Activated CD8-positive, alpha-beta T cell treated with anti-CD3 and anti-CD28 coated beads, Interleukin-2, amount 10 ng/mL, durations not matched to agents 7 days and 5 days (primary cell): ENCODE data around the gene IQSEC1. TPM values are rescaled to one million over a fixed set of nuclear protein-coding genes. Genes with fewer than 3 reads are reported as not detected.

Experiments
- ATAC-seq: fragments of 150-1000 bp; cut with Tn5 transposase; one replicate; pipeline ENCODE4 v1.10.0; 2021; ENCODE audit warnings: moderate library complexity
- CTCF ChIA-PET: fragments of 350-600 bp; sonication (Branson Sonifier 250); formaldehyde crosslinking; loops from one replicate; lab custom pipeline; 2021; ENCODE audit warnings: antibody characterized with exemption; lab: Charles Lee
- POLR2A ChIA-PET: fragments of 350-600 bp; sonication (Branson Sonifier 250); formaldehyde crosslinking; loops from one replicate; lab custom pipeline; 2021; ENCODE audit warnings: antibody characterized with exemption; lab: Charles Lee
- DNase-seq: peaks from one replicate; pipeline ENCODE4 v3.0.0-alpha.2; 2020
- H3K27ac Mint-ChIP-seq: one replicate; pipeline ENCODE4 v1.8.0; 2021; ENCODE audit warnings: mild to moderate bottlenecking, mixed read lengths
- H3K27me3 Mint-ChIP-seq: one replicate; pipeline ENCODE4 v1.8.0; 2021; ENCODE audit warnings: low read depth, mixed read lengths
- H3K36me3 Mint-ChIP-seq: one replicate; pipeline ENCODE4 v1.8.0; 2021; ENCODE audit warnings: low read depth, mixed read lengths
- H3K4me1 Mint-ChIP-seq: one replicate; pipeline ENCODE4 v1.8.0; 2021; ENCODE audit warnings: low read depth, mixed read lengths
- H3K4me3 Mint-ChIP-seq: one replicate; pipeline ENCODE4 v1.8.0; 2021; ENCODE audit warnings: mild to moderate bottlenecking, mixed read lengths
- H3K9me3 Mint-ChIP-seq: one replicate; pipeline ENCODE4 v1.8.0; 2022; ENCODE audit warnings: mixed read lengths; ENCODE audit not compliant: insufficient read depth
- total RNA-seq, 2 experiments: library from RNA; stranded (reverse); gene quantifications; one replicate each; pipeline ENCODE4 v1.2.3, GENCODE V29; 2021

The IQSEC1 gene
- total RNA-seq, 2 experiments from 2014 or later: 47.8 to 53.8 TPM

DNA sequence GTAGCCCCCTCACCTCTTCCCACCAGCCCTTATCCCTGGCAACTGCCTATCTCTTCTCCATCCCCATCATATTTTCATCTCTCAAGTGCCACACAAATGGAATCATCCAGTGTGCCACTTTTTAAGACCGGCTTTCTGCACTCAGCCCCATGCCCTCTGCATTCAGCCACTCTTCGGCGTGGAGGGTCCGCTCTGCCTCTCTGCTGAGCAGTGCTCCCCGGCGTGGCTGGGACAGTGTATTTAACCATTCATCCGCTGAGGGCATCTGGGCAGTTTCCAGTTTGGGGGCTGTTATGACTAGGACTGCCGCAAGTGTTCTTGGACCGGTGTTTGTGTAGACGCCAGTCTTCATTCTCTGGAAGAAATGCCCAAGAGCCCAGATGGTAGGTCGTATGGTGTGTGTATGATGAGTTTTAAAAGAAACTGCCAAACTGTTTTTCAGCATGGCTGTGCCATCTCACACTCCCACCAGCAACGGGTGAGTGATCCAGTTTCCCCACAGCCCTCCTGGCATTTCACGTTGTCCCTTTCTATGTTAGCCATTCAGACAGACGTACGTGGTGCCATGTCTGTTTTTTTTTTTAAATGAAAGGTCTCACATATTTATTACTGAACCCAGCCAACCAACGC is 20.9 kb downstream of the IQSEC1 start:
- Mint-ChIP-seq H3K27me3 (no peaks in the 10 kb centered on the region), H3K27ac (peak overlapping the region; percentile 4), H3K36me3 (no peaks in the 10 kb centered on the region), H3K4me1 (peaks cover 21% of the 10 kb centered on the region), H3K9me3 (no peaks in the 10 kb centered on the region), H3K4me3 (no peak overlapping the region)
- CTCF ChIA-PET: no interaction called here
- DNase-seq (no peak), ATAC-seq (no peak)
- POLR2A ChIA-PET: no interaction called here

DNA sequence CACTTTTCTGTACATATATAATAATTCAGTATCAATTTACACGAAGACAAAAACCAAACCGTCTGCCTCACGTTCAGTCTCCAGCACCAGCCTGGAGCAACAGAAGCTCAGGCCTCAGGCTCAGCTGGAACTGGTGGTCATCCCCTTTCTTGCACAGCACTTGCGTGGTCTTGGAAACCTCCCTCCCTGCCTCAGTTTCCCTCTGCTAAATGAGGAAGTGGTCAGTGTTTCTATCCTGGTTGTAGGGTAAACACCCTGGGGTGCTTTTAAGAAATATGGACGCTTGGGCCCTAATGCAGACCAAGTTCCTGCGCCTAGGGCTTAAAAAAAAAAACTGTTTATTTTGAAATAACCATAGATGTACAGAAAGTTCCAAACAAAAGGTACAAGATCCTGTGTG is 21.6 kb downstream of the IQSEC1 start:
- H3K36me3 Mint-ChIP-seq: no peaks in the 10 kb centered on the region
- POLR2A ChIA-PET: no interaction called here
- DNase-seq (no peak), ATAC-seq (no peak)
- H3K27me3 Mint-ChIP-seq: no peaks in the 10 kb centered on the region
- H3K4me1 Mint-ChIP-seq: peaks cover 27% of the 10 kb centered on the region
- no peak overlapping the region for H3K27ac Mint-ChIP-seq
- no peak overlapping the region for H3K4me3 Mint-ChIP-seq
- no peaks in the 10 kb centered on the region for H3K9me3 Mint-ChIP-seq
- CTCF ChIA-PET: no interaction called here

DNA sequence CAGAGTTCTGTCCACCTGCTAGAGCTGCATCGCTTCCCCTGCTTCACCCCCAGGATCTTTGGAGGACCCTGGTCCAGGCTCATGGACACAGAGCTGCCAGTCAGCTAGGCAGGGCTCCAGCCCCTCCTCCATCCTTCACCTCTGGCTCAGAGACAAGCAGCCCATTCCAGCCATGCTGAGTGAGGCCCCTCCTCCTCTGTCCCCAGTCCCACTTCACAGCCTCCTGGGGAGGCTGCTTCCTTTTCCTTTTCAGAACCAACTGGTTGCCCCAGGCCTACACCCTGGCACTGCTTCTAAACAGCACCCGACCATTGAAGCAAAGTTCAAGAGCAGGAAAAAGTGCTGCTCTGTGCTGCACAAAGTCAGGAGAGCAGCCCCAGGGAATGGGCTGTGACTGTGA is 22.2 kb downstream of the IQSEC1 start:
- Mint-ChIP-seq H3K9me3 (no peaks in the 10 kb centered on the region), H3K4me1 (peaks cover 32% of the 10 kb centered on the region), H3K27me3 (no peaks in the 10 kb centered on the region), H3K4me3 (no peak overlapping the region), H3K27ac (no peak overlapping the region), H3K36me3 (no peaks in the 10 kb centered on the region)
- POLR2A ChIA-PET: no interaction called here
- CTCF ChIA-PET: interaction anchor here (1.1 to 1.2 kb wide), 2 partner anchors 41 to 61 kb away, joined by 3 read pairs; no protein-coding TSS in a partner anchor
- DNase-seq (no peak), ATAC-seq (no peak)

DNA sequence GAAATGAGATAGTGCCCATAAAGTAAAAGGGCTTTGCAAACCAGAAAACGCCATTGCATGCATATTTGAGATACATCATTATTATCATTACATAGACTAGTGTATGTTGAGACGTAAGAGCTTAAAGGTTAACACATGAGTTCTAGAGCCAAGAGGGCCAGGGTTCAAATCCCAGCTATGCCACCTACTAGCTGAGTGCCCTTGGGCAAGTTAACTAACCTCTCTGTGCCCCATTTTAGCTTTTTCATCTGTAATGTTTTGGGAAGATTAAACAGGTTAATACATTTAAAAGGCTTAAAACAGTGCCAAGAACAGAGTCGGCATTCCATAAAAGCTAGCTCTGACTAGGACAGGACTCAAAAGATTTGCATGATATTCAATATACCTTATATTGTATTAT is 22.8 kb downstream of the IQSEC1 start:
- ATAC-seq: no peak
- peaks cover 36% of the 10 kb centered on the region for H3K4me1 Mint-ChIP-seq
- no peaks in the 10 kb centered on the region for H3K9me3 Mint-ChIP-seq
- no peaks in the 10 kb centered on the region for H3K27me3 Mint-ChIP-seq
- CTCF ChIA-PET: interaction anchor here (0.5 to 1.2 kb wide), 3 partner anchors 21 to 61 kb away, joined by 3 read pairs; no protein-coding TSS in a partner anchor
- peaks cover 5% of the 10 kb centered on the region for H3K36me3 Mint-ChIP-seq
- no peak overlapping the region for H3K4me3 Mint-ChIP-seq
- no peak overlapping the region for H3K27ac Mint-ChIP-seq
- no peak for DNase-seq
- POLR2A ChIA-PET: interaction anchor here (0.6 kb wide), 1 partner anchor 41 kb away, joined by 3 read pairs; no protein-coding TSS in a partner anchor

DNA sequence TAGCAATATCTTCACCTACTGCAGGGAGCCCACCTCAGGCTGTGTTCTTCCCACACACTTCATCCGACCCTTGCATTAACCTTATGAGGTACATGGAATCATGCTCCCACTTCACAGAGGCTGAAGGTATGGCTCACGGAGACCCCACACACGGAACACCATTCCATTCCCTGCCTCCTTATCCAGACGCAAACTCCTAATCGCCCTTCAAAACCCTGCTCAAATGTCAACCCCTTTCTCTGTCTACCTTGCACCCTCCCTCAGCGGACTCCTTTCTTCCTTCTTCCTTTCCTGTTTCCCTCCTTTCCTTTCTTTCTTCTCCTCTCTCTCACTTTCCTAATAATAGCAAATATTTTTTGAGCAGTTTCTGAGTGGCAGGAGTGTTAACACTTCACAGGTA is 23.8 kb downstream of the IQSEC1 start:
- no peak overlapping the region for H3K27ac Mint-ChIP-seq
- ATAC-seq: no peak
- H3K9me3 Mint-ChIP-seq: no peaks in the 10 kb centered on the region
- DNase-seq: no peak
- POLR2A ChIA-PET: no interaction called here
- peaks cover 36% of the 10 kb centered on the region for H3K4me1 Mint-ChIP-seq
- H3K4me3 Mint-ChIP-seq: no peak overlapping the region
- peaks cover 5% of the 10 kb centered on the region for H3K36me3 Mint-ChIP-seq
- CTCF ChIA-PET: no interaction called here
- no peaks in the 10 kb centered on the region for H3K27me3 Mint-ChIP-seq

DNA sequence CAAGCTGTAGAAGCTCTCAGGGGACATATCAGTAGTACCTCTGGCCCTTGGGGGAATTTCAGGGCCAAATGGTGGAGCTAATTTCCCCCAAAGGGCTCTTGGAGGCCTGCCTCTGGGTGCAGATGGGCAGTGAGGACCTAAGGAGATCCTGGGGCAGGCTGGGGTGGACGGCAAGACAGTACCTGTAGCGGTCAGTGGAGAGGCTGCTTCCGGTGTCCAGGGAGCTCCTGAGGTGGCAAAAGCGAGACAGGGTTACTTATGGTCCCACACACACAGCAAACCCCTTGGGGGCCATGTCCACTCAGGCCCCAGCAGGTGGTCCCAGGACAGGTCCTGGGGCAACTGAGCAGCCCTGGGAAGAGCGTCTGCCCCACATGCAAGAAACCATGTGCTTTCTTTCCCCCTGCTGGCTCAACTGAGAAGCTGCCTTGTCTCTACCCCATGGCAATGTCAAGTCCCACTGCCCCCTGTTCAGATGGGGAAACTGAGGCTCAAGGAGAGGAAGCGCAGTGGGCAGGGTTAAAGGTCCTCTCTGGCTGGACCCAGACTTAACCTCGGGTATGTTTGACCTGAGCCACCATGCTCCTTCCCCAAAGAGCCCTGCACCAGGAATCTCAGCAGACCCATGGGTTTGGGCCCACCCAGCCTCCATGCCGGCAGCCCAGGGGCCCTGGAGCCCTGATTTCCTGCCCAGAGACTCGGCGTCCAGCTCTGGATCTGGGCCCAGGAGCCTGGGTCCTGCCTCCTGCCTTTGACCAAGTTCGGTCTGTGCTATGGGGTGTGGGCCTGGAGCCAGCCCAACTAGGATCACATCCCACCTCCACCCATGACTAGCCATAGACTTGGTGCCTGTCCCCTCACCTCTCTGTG is 25.7 kb downstream of the IQSEC1 start:
- H3K27ac Mint-ChIP-seq: no peak overlapping the region
- ChIA-PET POLR2A (interaction anchor here (0.7 kb wide), 1 partner anchor 35 kb away, joined by 3 read pairs; no protein-coding TSS in a partner anchor), CTCF (interaction anchor here (0.8 kb wide), 1 partner anchor 52 kb away, joined by 3 read pairs; no protein-coding TSS in a partner anchor)
- H3K4me3 Mint-ChIP-seq: no peak overlapping the region
- peaks cover 33% of the 10 kb centered on the region for H3K4me1 Mint-ChIP-seq
- DNase-seq: no peak
- peaks cover 5% of the 10 kb centered on the region for H3K36me3 Mint-ChIP-seq
- no peaks in the 10 kb centered on the region for H3K9me3 Mint-ChIP-seq
- no peak for ATAC-seq
- no peaks in the 10 kb centered on the region for H3K27me3 Mint-ChIP-seq

DNA sequence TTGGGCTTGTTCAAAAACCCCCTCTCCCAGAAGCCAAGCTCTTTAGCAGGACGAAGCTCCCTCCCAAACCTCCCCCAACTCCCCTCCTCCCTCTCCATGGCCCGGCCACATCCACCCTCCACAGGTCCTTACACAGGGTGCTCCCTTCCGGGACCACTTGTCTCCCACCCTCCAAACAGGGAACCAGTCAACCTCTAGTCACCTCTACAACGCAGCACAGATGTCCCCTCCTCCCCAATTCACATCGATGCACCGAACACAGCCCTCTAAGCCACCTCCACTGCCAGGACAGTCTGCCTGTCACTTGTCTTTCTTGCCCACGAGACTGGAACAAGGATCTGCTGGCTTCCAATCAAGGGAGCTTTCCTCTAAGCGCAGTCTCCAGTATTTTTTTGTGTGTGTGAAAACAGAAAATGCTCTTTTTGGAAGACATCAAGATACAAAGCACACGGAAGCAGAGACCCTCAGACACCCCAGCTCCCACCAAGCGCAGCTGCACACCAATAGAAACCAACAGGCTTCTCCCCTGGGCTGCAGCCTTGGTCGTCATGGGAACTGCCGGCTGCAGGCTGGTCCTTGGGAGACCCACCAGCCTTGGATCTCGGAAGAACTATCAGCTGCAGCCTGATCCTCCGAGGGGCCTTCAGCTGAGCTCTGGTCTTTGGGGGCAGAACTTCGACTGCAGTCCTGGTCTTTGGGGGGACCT is 26.5 kb downstream of the IQSEC1 start:
- H3K27me3 Mint-ChIP-seq: no peaks in the 10 kb centered on the region
- no peak overlapping the region for H3K4me3 Mint-ChIP-seq
- DNase-seq (no peak), ATAC-seq (no peak)
- peak overlapping the region; percentile 25 for H3K27ac Mint-ChIP-seq
- POLR2A ChIA-PET: interaction anchor here (0.7 kb wide), 1 partner anchor 34 kb away, joined by 3 read pairs; no protein-coding TSS in a partner anchor
- H3K4me1 Mint-ChIP-seq: peaks cover 29% of the 10 kb centered on the region
- H3K36me3 Mint-ChIP-seq: peaks cover 5% of the 10 kb centered on the region
- CTCF ChIA-PET: interaction anchor here (0.8 kb wide), 1 partner anchor 52 kb away, joined by 3 read pairs; no protein-coding TSS in a partner anchor
- no peaks in the 10 kb centered on the region for H3K9me3 Mint-ChIP-seq

DNA sequence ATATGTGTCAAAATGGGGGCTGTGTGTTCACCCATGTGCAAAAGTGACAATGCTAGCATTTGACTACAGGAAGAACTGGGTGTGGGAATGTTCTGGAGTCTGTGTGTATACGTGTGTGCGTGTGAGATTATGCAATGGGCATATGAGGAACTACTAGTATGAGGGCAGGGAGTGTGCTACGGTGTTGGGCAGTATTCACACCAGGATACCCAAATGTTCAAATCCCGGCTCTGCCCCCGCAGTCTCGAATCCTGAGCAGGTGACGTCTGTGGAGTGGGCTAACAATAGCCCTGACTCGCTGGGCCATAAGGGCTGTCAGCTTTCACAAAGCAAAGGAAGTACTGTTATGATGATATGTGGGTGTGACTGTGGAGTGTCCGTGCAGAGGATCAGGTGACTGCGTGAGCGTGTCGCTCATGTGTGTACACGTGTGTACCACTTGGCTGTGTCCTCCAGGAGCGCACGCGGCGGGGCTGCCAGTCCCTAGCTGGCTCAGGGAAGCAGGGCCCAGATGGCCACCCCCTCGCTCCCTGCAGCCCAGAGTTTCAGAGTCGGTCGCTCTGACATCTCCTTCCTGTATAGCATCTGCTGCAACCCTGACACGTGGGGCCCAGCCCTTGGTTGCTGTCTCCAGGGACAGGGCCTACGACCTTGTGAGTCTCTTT is 27.2 kb downstream of the IQSEC1 start:
- DNase-seq: no peak
- CTCF ChIA-PET: no interaction called here
- Mint-ChIP-seq H3K4me1 (peaks cover 24% of the 10 kb centered on the region), H3K4me3 (no peak overlapping the region), H3K9me3 (no peaks in the 10 kb centered on the region), H3K27me3 (no peaks in the 10 kb centered on the region), H3K27ac (peak overlapping the region; percentile 25), H3K36me3 (peaks cover 5% of the 10 kb centered on the region)
- POLR2A ChIA-PET: interaction anchor here (1.1 kb wide), 1 partner anchor 30 kb away, joined by 3 read pairs; no protein-coding TSS in a partner anchor
- no peak for ATAC-seq

DNA sequence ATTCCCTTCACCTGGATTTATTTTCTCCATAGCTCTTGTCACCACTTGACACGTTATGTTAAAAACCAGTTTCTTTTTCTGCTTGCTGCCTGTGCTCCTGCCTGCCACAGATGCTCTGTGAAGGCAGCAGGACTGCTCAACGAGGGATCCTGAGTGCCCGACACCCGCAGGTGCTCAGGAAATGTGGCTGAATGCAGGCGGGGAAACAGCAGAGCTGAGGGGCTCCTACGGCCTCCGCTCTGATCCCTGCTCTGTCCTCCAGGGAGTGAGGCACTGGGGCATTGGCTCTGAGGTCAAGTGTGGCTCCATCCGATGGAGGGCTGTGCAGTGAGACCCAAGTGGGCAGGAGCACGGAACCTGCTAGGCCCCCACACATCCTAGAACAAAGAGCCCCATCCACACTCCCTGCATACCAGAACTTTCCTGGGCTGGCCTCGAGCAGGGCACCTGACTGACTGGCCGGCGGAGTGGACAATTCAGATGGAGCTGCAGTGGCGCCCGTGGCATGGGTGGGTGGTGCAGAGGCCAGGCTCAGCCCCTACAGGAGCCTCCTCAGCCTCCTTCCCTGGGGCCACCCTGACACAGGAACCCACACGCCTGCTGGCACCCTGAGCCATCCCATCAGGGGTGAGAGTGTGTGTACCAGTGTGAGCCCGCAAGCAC is 27.9 kb downstream of the IQSEC1 start:
- Mint-ChIP-seq H3K27me3 (no peaks in the 10 kb centered on the region), H3K27ac (no peak overlapping the region), H3K4me3 (no peak overlapping the region), H3K36me3 (peaks cover 5% of the 10 kb centered on the region), H3K4me1 (peaks cover 28% of the 10 kb centered on the region), H3K9me3 (no peaks in the 10 kb centered on the region)
- ATAC-seq (no peak), DNase-seq (no peak)
- ChIA-PET CTCF (interaction anchor here (1.1 kb wide), 1 partner anchor 50 kb away, joined by 3 read pairs; no protein-coding TSS in a partner anchor), POLR2A (interaction anchor here (1.1 kb wide), 1 partner anchor 29 kb away, joined by 3 read pairs; no protein-coding TSS in a partner anchor)

DNA sequence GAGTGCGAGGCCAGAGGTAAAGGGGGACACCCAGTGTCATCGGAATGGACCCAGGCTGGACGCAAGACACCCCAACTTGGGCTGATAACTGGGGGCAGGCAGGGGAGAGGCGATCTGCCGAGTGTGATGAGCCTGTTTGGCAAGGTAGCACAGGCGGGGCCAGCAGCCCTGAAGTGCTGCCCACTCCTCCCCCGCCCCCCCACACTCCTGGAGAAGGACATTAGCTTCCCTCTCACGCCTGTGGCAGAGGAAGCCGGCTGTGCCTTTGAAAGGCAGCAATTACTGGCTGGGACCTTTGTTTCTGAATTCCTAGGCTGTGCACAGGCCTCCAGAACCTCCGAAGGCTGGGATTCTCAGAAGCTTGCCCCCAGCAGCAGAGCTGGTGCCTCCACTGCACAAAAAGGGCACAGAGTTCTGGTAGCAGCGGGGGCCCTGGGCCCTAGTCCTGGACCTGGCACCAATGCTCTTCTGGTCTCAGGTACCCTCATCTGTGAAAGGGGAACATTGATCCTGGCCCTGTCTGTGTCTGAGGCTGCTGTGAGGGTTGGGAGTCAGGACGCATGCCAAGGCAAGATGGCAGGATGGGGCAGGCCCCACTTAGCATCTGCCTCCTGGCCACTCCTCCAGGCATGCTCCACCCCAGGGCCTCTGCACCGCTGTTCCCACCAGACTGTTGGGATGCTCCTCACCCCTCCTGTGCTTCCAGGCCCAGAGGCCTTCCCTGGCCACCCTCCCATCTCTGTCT is 28.6 kb downstream of the IQSEC1 start:
- no peaks in the 10 kb centered on the region for H3K27me3 Mint-ChIP-seq
- H3K4me1 Mint-ChIP-seq: peaks cover 34% of the 10 kb centered on the region
- H3K27ac Mint-ChIP-seq: no peak overlapping the region
- POLR2A ChIA-PET: interaction anchor here (1.1 kb wide), 1 partner anchor 29 kb away, joined by 3 read pairs; no protein-coding TSS in a partner anchor
- H3K36me3 Mint-ChIP-seq: peaks cover 5% of the 10 kb centered on the region
- H3K4me3 Mint-ChIP-seq: no peak overlapping the region
- CTCF ChIA-PET: interaction anchor here (1.1 kb wide), 1 partner anchor 49 kb away, joined by 3 read pairs; no protein-coding TSS in a partner anchor
- ATAC-seq: no peak
- H3K9me3 Mint-ChIP-seq: no peaks in the 10 kb centered on the region
- DNase-seq: no peak
